Measurements from ENCODE around the gene ADGRB3. TPM values are rescaled to one million over a fixed set of nuclear protein-coding genes. Genes with fewer than 3 reads are reported as not detected.
"Not testable (repeated sequence)": the region's sequence is repeated elsewhere in the genome, so short reads cannot be mapped to it uniquely, and the experiment has no call there.

Gene ADGRB3
- total RNA-seq, 1 donor from 2014 or later, result 8.5 TPM

- intact Hi-C loops (cut with DNase I), result no loop called here
- ATAC-seq (peak; percentile 73), DNase-seq (ENCODE audit: low spot score) (peak; percentile 79)
Observed at GRCh38 chr6:69232911-69233448, 597.9 kb downstream of the ADGRB3 start.

DNA sequence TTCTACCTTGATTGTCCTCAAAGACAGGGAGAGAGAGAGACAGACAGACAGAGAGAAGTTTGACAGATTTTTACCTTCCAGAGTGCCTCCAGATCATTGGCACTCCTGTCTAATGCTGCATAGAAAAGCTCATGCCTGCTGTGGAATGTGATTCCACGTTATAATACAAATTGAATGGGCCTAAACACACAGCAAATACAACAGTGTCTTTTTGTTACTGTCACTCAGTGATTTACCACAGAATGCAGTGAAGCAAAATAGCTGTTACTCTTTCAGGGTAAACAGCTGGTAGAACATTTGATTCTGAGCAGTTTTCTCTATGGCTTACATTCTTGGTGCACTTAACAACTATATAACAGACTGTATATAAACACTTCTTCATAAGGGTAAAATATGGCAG is 603.0 kb downstream of the ADGRB3 start:
- no peak for ATAC-seq
- DNase-seq (ENCODE audit: low spot score), result no peak
- intact Hi-C loops (cut with DNase I), result no loop called here

DNA sequence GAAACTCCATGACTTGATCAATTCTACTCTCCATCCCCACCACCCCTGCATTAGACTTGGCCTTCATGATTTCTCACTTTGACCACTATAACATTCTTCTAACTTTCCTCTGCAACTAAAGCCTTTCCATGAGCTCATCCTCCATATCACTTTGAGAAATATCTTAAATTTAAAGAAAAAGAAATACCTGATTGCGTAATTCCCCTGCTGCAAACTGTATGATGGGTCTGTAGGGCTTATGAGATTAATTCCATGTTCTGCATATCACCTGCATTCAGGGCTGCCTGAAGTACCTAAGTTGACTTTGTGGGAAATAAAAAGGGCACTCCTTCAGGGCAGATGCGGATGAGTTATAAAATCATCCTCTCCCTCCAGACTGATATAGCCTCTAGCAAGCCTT is 611.9 kb downstream of the ADGRB3 start:
- DNase-seq (ENCODE audit: low spot score) (no peak), ATAC-seq (no peak)
- intact Hi-C loops (cut with DNase I), result no loop called here

DNA sequence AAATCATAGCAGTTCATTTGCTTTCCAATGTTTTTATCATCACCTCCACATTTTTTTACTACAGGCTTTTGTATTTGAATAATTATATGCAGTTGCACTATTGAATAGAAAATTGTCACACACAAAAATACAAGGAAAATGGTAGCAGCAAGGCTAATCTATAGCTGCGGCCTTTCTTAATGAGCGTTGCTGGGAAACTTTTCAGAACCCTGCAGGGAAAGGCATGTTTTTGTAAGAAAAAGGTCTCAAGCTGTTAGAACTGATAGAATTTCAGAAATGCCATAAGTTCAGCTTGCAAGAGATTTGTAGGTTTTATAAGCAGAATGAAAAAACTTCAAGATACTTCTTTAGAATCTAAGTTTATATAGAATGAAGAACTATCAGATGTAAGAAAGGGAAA is 625.9 kb downstream of the ADGRB3 start:
- DNase-seq (ENCODE audit: low spot score), result no peak
- no peak for ATAC-seq
- intact Hi-C loops (cut with DNase I), result no loop called here

- intact Hi-C loops (cut with DNase I), result no loop called here
- DNase-seq (ENCODE audit: low spot score), result no peak
- ATAC-seq, result no peak
Observed at GRCh38 chr6:69263297-69263696, 628.2 kb downstream of the ADGRB3 start.

DNA sequence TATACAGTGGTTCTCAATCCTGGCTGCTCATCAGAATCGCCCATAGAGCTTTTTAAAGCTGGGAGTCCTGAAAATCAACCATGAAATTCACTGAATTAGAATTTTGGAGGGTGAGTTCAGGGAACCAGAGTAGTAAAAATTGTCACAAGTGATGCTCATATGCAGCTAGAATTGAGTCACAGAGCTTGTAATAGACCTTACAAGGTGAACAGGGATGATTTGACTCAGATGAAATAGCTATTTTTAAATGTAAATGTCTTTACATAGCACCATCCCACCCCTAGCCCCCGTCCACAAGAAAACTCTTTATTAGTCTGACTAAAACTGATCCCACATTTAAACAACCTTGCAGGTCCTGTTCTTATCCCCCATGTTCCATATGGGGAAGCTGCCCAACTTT is 630.0 kb downstream of the ADGRB3 start:
- DNase-seq (ENCODE audit: low spot score) (no peak), ATAC-seq (no peak)
- intact Hi-C loops (cut with DNase I), result no loop called here

GRCh38 chr6:69265706-69266105 is 630.6 kb downstream of the ADGRB3 start:
- no peak for DNase-seq (ENCODE audit: low spot score)
- intact Hi-C loops (cut with DNase I), result no loop called here

DNA sequence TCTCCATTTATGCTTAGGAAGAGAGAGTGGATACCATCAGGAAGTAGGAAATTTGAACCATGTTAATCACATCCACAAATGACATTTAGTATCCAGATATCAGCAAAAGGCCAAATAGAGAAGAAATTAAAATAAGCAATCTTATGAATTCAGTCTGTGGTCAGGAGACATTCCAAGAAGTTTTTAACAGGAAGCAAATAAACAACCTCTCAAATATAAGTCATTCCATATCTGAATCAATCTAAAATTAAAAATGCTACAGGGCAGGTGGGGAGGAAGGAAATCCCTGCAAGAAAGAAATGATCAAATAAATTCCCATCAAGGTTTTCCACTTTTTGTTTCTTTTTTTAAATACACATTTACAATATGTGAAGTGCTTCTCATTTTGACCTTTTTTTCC is 641.1 kb downstream of the ADGRB3 start:
- intact Hi-C loops (cut with DNase I), result no loop called here
- no peak for DNase-seq (ENCODE audit: low spot score)
- ATAC-seq, result no peak

More at GRCh38 chr6:69265706-69266105, 630.6 kb downstream of the ADGRB3 start:
- ATAC-seq, result no peak

- ATAC-seq (no peak), DNase-seq (ENCODE audit: low spot score) (no peak)
- intact Hi-C loops (cut with DNase I), result no loop called here
Observed at GRCh38 chr6:69279805-69280204, 644.7 kb downstream of the ADGRB3 start.

DNA sequence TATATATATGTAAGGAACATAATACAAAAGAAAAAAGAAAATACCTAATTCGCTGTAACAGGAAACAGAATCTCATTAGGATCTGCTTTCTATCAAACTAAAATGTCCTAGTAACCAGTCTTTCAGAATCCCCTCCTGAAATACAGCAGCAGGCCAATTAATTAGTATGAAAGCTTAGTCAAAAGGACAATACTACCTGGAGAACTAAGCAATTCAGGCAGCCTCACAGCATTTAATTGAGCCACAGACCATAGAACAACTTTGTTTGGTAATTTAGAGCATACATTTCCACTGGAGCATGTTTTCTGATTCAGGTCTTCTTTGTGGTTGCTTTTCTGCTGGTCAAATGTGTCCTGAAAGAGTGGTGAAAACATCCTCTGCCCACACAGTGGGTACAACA is 645.8 kb downstream of the ADGRB3 start:
- ATAC-seq, result no peak
- intact Hi-C loops (cut with DNase I), result no loop called here
- DNase-seq (ENCODE audit: low spot score), result no peak

DNA sequence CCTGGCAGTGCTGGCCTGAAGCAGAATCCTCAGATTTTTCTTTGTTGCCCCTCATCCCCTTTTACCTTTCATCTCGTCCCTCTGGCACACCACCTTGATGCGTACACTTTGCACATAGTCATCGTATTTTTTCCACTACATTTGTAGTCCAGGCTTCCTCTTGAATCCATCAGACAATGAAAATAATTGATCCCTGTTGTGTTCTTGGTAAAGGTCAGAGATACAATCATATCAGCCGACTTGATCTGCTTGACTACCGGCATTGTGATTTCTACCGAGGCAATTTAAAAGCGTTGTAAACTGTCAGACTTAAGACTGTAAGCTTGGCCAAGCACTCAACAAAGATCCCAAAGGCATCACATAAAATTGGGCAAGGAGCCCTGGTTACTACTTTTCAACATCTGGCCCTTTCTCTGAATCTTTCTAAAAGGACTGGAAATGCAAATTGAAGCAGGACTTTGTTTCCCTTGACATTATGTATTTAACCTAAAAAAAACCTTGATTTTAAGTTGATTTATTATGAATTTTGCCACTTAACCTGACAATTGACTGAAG is 649.2 kb downstream of the ADGRB3 start:
- intact Hi-C loops (cut with DNase I), result no loop called here
- DNase-seq (ENCODE audit: low spot score) (no peak), ATAC-seq (no peak)

DNA sequence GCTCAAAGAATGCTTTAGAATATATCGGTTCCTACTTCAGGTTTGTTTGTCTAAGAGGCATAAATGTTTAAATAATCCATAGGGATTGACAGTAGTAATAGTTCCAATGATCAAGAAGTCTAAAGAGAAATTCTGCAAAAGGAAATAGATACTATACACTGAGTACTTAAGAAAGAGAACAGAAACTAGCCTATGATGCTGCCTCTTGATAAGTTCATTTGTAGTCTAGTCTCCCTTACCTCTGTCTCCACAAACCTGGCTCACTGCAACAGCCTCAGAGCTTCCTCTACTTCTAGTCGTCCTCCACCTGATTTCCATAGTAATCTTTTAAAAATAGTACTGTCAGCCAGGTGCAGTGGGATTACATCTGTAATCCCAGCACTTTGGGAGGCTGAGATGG is 650.0 kb downstream of the ADGRB3 start:
- ATAC-seq (no peak), DNase-seq (ENCODE audit: low spot score) (no peak)
- intact Hi-C loops (cut with DNase I), result no loop called here

DNA sequence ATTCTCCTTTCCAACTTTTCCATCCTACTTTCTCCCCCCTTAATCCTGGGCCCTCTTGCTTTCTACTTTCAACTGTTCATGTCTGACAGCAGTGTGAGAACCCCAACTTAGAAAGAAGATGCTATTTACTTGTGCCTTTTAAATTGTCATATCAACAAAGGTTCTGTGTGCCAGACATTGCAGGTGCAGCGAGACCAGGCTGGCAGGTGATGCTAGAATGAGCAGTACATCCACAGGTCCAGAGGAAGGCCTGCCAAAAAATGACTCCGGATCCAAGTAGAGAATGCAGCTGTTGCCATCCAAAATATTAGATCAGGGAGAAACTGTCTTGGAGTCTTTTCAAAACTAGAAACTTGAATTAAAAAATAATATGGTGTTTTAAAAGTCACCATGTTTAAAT is 651.2 kb downstream of the ADGRB3 start:
- intact Hi-C loops (cut with DNase I), result no loop called here
- DNase-seq (ENCODE audit: low spot score) (no peak), ATAC-seq (no peak)

DNA sequence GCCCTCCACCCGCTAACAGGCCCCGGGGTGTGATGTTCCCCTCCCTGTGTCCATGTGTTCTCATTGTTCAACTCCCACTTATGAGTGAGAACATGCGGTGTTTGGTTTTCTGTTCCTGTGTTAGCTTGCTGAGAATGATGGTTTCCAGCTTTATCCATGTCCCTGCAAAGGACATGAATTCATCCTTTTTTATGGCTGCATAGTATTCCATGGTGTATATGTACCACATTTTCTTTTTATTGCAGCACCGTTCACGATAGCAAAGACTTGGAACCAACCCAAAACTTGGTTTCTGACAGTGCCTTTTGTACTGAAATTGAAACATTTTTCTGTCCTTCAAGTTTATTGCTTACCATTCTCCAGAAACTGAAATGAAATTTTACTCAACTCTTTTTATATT is 653.1 kb downstream of the ADGRB3 start:
- intact Hi-C loops (cut with DNase I); DNase-seq (ENCODE audit: low spot score); ATAC-seq: not testable (repeated sequence)

DNA sequence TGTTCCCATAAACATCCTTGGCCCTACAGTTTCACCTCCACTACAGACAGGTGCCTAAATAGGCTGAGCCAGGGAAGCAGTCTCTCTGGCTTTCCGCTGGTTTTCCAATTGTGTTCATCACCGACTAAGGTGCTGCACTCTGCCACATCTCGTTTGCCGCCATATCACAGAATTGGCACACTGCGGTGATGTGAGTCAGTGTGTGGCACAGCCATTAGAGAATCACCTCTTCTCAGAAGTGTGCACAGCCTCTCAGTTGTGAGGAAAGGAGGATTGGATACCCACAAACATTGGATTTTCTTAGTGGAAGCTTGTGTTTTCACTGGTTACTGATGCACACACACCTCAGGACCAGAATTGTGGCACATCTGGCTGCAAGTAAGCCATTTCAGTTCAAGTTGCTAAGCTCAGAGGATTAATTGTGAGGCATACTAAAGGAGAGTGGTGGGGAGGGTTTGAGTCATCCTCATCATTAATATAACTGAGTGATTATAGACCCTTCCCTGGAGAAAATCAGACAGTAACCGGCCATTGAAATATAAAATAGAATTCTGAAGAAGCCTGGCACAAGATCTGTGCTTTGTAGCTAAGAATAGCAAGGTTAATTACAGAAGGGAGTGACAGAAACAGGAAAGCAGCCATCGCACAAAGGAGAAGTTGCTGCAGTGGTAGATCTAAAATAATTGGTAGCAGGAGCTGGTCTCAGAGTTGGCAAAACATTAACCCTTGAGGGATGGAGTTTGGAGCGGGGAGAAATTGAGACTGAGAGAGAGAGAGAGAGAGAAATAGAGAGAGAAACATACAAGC is 654.8 kb downstream of the ADGRB3 start:
- intact Hi-C loops (cut with DNase I), result no loop called here
- ATAC-seq (no peak), DNase-seq (ENCODE audit: low spot score) (no peak)

DNA sequence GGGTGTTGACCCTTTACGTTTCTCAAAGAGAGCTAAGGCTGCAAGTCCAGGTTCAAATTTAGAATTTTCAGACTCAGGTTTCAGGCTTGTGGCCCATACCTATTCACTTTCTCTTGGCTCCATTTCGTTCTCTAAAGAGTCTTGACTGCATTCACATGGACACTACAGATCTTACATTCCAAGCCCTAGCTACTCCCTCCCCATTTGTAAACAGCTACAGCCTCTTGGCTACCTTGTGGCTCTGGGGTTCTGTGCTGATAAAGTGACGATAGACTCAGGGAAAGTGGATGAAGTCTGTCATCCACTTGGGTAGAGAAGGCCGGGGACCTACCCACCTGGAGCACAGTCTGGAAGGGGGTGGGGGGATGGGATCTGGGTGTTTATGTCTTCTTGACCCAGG is 658.4 kb downstream of the ADGRB3 start:
- ATAC-seq, result no peak
- intact Hi-C loops (cut with DNase I), result no loop called here
- no peak for DNase-seq (ENCODE audit: low spot score)

GRCh38 chr6:69294407-69294806 is 659.3 kb downstream of the ADGRB3 start:
- intact Hi-C loops (cut with DNase I), result no loop called here
- DNase-seq (ENCODE audit: low spot score), result no peak
- no peak for ATAC-seq

DNA sequence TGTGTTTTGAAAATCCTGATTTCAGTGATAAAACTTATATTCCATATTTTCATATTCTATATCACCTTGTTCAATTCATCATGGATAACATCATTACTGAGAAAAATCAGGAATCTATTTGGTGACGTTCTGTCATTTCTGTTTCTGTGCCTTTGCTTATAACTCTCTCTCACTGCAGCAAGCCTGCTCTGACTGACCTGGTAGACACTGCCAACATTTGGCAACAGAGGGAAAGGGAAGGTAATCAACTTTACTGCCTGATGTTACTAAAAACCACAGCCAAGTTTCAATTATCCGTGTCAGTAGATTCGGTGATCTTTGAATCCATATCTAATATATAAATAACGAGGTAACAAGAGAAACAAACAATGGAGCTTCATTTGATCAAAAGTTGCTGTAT is 659.8 kb downstream of the ADGRB3 start:
- no peak for ATAC-seq
- intact Hi-C loops (cut with DNase I), result no loop called here
- no peak for DNase-seq (ENCODE audit: low spot score)

DNA sequence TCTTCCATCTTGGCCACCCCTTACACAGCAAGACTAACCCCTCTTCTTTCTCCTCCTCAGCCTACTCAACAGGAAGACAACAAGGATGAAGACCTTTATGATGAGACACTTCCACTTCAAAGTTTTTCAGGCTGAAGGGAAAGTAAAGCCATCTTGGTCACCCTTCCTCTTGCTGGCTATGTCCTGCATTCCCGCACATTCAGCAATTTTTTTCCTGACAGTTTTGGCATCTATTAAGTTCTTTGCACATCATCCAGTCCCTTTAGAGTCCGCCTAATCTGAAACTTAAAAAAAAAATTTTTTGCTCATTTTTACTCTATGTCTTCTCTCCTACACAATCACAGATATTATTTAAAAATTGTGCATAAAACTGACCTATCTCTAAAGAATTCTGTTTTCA is 668.3 kb downstream of the ADGRB3 start:
- DNase-seq (ENCODE audit: low spot score) (no peak), ATAC-seq (no peak)
- intact Hi-C loops (cut with DNase I), result no loop called here

DNA sequence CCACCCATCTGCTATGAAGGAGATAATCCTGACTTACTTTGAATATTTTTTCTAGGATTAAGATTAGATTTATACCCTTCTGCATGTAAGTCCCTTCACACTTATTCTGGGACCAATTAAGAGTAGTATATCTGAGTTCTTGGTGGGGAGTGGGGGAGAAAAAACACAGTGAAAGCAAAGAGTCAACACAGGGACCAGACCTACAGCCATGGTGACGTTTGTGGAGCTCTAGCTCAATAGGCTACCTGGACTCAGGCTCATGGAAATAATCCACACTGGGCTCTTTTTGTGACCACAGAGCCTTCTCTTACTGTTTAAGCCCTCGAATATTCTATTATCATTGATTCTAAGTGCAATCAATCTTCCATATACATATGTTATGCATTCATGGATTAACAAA is 670.4 kb downstream of the ADGRB3 start:
- ATAC-seq (no peak), DNase-seq (ENCODE audit: low spot score) (no peak)
- intact Hi-C loops (cut with DNase I), result no loop called here

DNA sequence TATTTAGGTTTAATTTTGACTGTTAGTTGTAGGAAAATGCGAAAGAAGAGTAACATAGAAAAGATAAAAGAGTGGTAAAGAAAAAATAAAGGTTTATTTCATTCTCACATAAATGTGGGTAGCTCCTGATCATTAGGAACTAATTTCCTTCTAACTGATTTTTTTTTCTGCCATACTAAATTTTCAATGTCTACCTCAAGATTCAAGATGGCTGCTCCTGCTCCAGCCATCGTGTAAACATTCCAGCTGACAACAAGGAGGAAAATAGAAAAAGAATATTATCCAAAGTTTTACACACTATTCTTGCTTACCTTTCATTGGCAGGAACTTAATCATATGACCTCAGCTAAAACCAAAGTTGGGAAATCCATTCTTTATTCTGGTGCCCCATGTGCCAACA is 673.5 kb downstream of the ADGRB3 start:
- ATAC-seq (no peak), DNase-seq (ENCODE audit: low spot score) (no peak)
- intact Hi-C loops (cut with DNase I), result no loop called here
